NCI-H2029 treated with DMSO at 0.1 percent for 48 hours (cell line): ENCODE data around the gene XPO1.
"Not testable (repeated sequence)": the region's sequence is repeated elsewhere in the genome, so short reads cannot be mapped to it uniquely, and the experiment has no call there.

Experiments used
- DNase-seq: peaks from one replicate; lab custom pipeline; 2025; lab: John Stamatoyannopoulos, UW

The XPO1 gene

GRCh38 chr2:61538200-61538919, at the start of gene XPO1:
XPO1 (minus strand) TSS chr2:61538356; CDS start chr2:61533897, 4,459 bp downstream.
- peak; percentile 99 for DNase-seq

GRCh38 chr2:61586928-61587327, 48.8 kb upstream of the XPO1 start:
- not testable (repeated sequence) for DNase-seq

- DNase-seq = no peak
Measured at GRCh38 chr2:61585383-61585782, 47.2 kb upstream of the XPO1 start.

- not testable (repeated sequence) for DNase-seq
Measured at GRCh38 chr2:61584368-61584767, 46.2 kb upstream of the XPO1 start.

- no peak for DNase-seq
Measured at GRCh38 chr2:61582165-61582564, 44.0 kb upstream of the XPO1 start.

- no peak for DNase-seq
Measured at GRCh38 chr2:61581716-61582115, 43.6 kb upstream of the XPO1 start.

- no peak for DNase-seq
Measured at GRCh38 chr2:61575447-61575859, 37.3 kb upstream of the XPO1 start.

GRCh38 chr2:61566566-61566965, 28.4 kb upstream of the XPO1 start:
- no peak for DNase-seq

- DNase-seq = no peak
Measured at GRCh38 chr2:61562615-61563014, 24.5 kb upstream of the XPO1 start.

GRCh38 chr2:61558160-61558559, 20.0 kb upstream of the XPO1 start:
- no peak for DNase-seq

- DNase-seq = no peak
Measured at GRCh38 chr2:61557381-61557780, 19.2 kb upstream of the XPO1 start.

GRCh38 chr2:61554604-61555003, 16.4 kb upstream of the XPO1 start:
- DNase-seq = no peak

GRCh38 chr2:61550375-61551209, 12.4 kb upstream of the XPO1 start:
- DNase-seq = no peak

- DNase-seq = no peak
Measured at GRCh38 chr2:61549546-61549945, 11.4 kb upstream of the XPO1 start.

GRCh38 chr2:61543062-61543461, 4.9 kb upstream of the XPO1 start:
- DNase-seq = no peak

GRCh38 chr2:61540167-61540566, 2.0 kb upstream of the XPO1 start:
- DNase-seq = not testable (repeated sequence)

GRCh38 chr2:61538920-61539520, 864 bp upstream of the XPO1 start:
- DNase-seq = peak; percentile 12

- no peak for DNase-seq
Measured at GRCh38 chr2:61537950-61538199, 281 bp downstream of the XPO1 start.

GRCh38 chr2:61537277-61537949, 743 bp downstream of the XPO1 start:
- DNase-seq = no peak

- peak; percentile 81 for DNase-seq
Measured at GRCh38 chr2:61536572-61537276, 1.4 kb downstream of the XPO1 start.

- no peak for DNase-seq
Measured at GRCh38 chr2:61536180-61536571, 2.0 kb downstream of the XPO1 start.

- no peak for DNase-seq
Measured at GRCh38 chr2:61535449-61535848, 2.7 kb downstream of the XPO1 start.
